GM18861 (cell line): ENCODE measurements around the gene ZBTB49.

Source experiments
- ATAC-seq: cut with Tn5 transposase; IDR thresholded peaks from one replicate; pipeline ENCODE4 v1.9.1; 2021; ENCODE audit not compliant: unreplicated experiment

The ZBTB49 gene

GRCh38 chr4:4277531-4277930 lies 12.5 kb upstream of the ZBTB49 start:
- no peak for ATAC-seq

GRCh38 chr4:4281787-4282186 lies 8.3 kb upstream of the ZBTB49 start:
- ATAC-seq: no peak

- ATAC-seq: no peak
Observed at GRCh38 chr4:4284827-4285618, 5.0 kb upstream of the ZBTB49 start.

GRCh38 chr4:4288098-4288497 lies 2.0 kb upstream of the ZBTB49 start:
- ATAC-seq: no peak

GRCh38 chr4:4289055-4289454 lies 996 bp upstream of the ZBTB49 start:
- no peak for ATAC-seq

- no peak for ATAC-seq
Observed at GRCh38 chr4:4289597-4289940, 482 bp upstream of the ZBTB49 start.

GRCh38 chr4:4293279-4293678 lies 3.2 kb downstream of the ZBTB49 start:
- no peak for ATAC-seq

- ATAC-seq: no peak
Observed at GRCh38 chr4:4296283-4296846, 6.3 kb downstream of the ZBTB49 start.

GRCh38 chr4:4299006-4299405 lies 9.0 kb downstream of the ZBTB49 start:
- no peak for ATAC-seq

- ATAC-seq: no peak
Observed at GRCh38 chr4:4302001-4302400, 11.9 kb downstream of the ZBTB49 start.

GRCh38 chr4:4302416-4302815 lies 12.4 kb downstream of the ZBTB49 start:
- ATAC-seq: no peak

- ATAC-seq: no peak
Observed at GRCh38 chr4:4306920-4307319, 16.9 kb downstream of the ZBTB49 start.

GRCh38 chr4:4308800-4309441 lies 18.9 kb downstream of the ZBTB49 start:
- ATAC-seq: no peak

GRCh38 chr4:4311193-4311592 lies 21.1 kb downstream of the ZBTB49 start:
- ATAC-seq: no peak

- no peak for ATAC-seq
Observed at GRCh38 chr4:4315461-4316149, 25.6 kb downstream of the ZBTB49 start.

- ATAC-seq: no peak
Observed at GRCh38 chr4:4316150-4316495, 26.1 kb downstream of the ZBTB49 start.

GRCh38 chr4:4317496-4318232 lies 27.6 kb downstream of the ZBTB49 start:
- ATAC-seq: no peak

GRCh38 chr4:4320528-4320927 lies 30.5 kb downstream of the ZBTB49 start:
- ATAC-seq: no peak

GRCh38 chr4:4320951-4321714 lies 31.1 kb downstream of the ZBTB49 start:
- ATAC-seq: no peak

- no peak for ATAC-seq
Observed at GRCh38 chr4:4321951-4322688, 32.1 kb downstream of the ZBTB49 start.
